ENCODE data around the gene ATAD3C. TPM values are rescaled to one million over a fixed set of nuclear protein-coding genes. Genes with fewer than 3 reads are reported as not detected.
"Not testable (repeated sequence)": the region's sequence is repeated elsewhere in the genome, so short reads cannot be mapped to it uniquely, and the experiment has no call there.

Gene ATAD3C
- polyA plus RNA-seq, 1 of the 3 experiments (the other 2 are of a cell fraction): 0.38 TPM

DNA sequence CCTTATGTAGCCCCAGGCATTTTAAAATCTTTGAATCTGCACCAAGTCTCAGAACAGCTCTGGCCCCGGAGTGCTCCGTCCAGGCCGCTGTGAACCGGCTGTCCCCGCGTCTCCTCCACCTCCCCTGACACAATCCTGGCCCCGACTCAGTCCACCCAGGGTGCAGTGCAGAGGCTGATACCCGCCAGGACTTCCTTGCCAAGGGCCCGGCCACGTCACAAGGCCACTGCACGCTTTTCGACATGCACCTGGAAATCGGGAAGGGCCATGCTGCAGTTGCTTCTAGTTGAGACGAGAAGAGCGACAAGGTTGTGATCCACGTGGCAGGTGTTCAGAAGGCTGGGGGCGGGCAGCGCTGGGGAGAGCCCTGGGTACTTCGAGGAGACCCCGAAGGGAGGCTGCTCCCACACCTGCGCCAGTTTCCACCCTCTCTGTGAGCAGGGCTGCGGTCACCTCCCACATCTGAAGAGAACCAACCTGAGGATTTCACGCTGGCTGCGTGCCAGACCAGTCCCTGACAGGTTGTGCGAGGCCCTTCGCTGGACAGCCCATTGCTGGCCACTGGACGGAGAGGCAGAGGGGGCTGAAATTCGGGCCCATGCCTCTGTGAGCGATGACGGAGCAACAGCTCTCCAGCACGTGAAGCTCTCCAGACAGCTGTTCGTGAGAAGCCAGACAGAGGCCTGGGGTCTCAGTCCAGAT lies 7.3 kb upstream of the ATAD3C start:
- Histone ChIP-seq H3K27ac (ENCODE audit: low read depth in 2 of 2, low read length in 1 of 2) (no peak overlapping the region), H3K4me1 (ENCODE audit: control insufficient read depth in 1 of 2, insufficient read depth in 2 of 2, low read depth in 1 of 2, low read length in 1 of 2) (no peaks in the 10 kb centered on the region; a peak in 1 of 4 replicates), H3K4me3 (ENCODE audit: low read depth in 2 of 2, low read length in 1 of 2) (no peak overlapping the region), H2AFZ (ENCODE audit: low read depth) (no peak overlapping the region), H3K79me2 (ENCODE audit: insufficient read depth) (no peaks in the 10 kb centered on the region), H4K20me1 (ENCODE audit: insufficient read depth) (no peaks in the 10 kb centered on the region), H3K9ac (no peak overlapping the region), H3K9me3 (no peaks in the 10 kb centered on the region), H3K36me3 (replicated peaks in 1 of 2; ENCODE audit: control insufficient read depth in 1 of 2, insufficient read depth in 2 of 2, low read length in 1 of 2) (no peaks in the 10 kb centered on the region), H3K4me2 (no peak overlapping the region), H3K27me3 (ENCODE audit: insufficient read depth) (no peaks in the 10 kb centered on the region), H3K9me2 (no peaks in the 10 kb centered on the region), H3F3A (replicated peaks; ENCODE audit: insufficient read depth) (no peaks in the 10 kb centered on the region)
- TF ChIP-seq JUND (IDR thresholded peaks at IDR 0.05) (no peak), FOXJ3 (CRISPR knock-in tag; IDR thresholded peaks at IDR 0.05) (no peak), FOXM1 (IDR thresholded peaks at IDR 0.05; ENCODE audit: low read depth) (no peak), YY1 (IDR thresholded peaks at IDR 0.05; ENCODE audit: low read depth) (no peak), TCF12 (IDR thresholded peaks at IDR 0.05) (no peak), MEF2A (IDR thresholded peaks at IDR 0.05; ENCODE audit: borderline replicate concordance, low read depth) (no peak), RCOR1 (IDR thresholded peaks at IDR 0.05; ENCODE audit: low read length) (no peak), NRF1 (IDR thresholded peaks at IDR 0.05; ENCODE audit: low read depth, low read length) (no peak), EZH2phosphoT487 (IDR thresholded peaks at IDR 0.05; ENCODE audit: borderline replicate concordance, low read depth) (no peak), FOSL2 (IDR thresholded peaks at IDR 0.05; ENCODE audit: borderline replicate concordance, low read depth) (no peak), TEAD4 (IDR thresholded peaks at IDR 0.05; ENCODE audit: borderline replicate concordance, insufficient read depth) (no peak)
- TF ChIP-seq, protein P1, sequence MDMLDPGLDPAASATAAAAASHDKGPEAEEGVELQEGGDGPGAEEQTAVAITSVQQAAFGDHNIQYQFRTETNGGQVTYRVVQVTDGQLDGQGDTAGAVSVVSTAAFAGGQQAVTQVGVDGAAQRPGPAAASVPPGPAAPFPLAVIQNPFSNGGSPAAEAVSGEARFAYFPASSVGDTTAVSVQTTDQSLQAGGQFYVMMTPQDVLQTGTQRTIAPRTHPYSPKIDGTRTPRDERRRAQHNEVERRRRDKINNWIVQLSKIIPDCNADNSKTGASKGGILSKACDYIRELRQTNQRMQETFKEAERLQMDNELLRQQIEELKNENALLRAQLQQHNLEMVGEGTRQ (IDR thresholded peaks at IDR 0.05; ENCODE audit: borderline replicate concordance, low read depth, low read length): no peak
- TF ChIP-seq, protein P2, sequence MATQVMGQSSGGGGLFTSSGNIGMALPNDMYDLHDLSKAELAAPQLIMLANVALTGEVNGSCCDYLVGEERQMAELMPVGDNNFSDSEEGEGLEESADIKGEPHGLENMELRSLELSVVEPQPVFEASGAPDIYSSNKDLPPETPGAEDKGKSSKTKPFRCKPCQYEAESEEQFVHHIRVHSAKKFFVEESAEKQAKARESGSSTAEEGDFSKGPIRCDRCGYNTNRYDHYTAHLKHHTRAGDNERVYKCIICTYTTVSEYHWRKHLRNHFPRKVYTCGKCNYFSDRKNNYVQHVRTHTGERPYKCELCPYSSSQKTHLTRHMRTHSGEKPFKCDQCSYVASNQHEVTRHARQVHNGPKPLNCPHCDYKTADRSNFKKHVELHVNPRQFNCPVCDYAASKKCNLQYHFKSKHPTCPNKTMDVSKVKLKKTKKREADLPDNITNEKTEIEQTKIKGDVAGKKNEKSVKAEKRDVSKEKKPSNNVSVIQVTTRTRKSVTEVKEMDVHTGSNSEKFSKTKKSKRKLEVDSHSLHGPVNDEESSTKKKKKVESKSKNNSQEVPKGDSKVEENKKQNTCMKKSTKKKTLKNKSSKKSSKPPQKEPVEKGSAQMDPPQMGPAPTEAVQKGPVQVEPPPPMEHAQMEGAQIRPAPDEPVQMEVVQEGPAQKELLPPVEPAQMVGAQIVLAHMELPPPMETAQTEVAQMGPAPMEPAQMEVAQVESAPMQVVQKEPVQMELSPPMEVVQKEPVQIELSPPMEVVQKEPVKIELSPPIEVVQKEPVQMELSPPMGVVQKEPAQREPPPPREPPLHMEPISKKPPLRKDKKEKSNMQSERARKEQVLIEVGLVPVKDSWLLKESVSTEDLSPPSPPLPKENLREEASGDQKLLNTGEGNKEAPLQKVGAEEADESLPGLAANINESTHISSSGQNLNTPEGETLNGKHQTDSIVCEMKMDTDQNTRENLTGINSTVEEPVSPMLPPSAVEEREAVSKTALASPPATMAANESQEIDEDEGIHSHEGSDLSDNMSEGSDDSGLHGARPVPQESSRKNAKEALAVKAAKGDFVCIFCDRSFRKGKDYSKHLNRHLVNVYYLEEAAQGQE (IDR thresholded peaks at IDR 0.05; ENCODE audit: low read depth, low read length): no peak
- DNase-seq: peak; percentile 28
- CTCF ChIA-PET: interaction anchor here (0.6 to 2.6 kb wide), 6 partner anchors 9 to 67 kb away, joined by 3 to 8 read pairs (median 3); partner anchors contain the start of genes AURKAIP1 and MRPL20
- POLR2A ChIA-PET: no interaction called here
- 90% methylated on average over 17 of the region's 32 CpGs for WGBS (ENCODE audit: low lambda C conversion rate)

DNA sequence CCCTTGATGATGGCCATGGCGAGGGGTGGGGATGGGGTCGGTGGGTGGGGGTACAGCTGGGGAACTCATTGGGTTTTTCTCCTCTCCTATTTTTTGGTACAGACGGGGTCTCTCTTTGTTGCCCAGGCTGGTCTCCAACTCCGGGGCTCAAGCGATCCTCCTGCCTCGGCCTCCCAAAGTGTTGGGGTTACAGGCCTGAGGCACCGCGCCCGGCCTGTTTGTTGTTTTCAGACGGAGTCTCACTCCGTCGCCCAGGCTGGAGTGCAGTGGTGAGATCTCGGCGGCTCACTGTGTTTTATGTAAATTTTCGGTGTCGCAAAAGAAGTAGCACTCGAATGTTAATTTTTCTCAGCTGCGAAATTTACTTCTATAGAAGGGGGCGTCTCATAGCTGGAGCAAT lies 2.9 kb upstream of the ATAD3C start:
- H3K9ac ChIP-seq; H3F3A ChIP-seq (replicated peaks; ENCODE audit: insufficient read depth); H3K4me1 ChIP-seq (ENCODE audit: control insufficient read depth in 1 of 2, insufficient read depth in 2 of 2, low read depth in 1 of 2, low read length in 1 of 2); DNase-seq; H3K4me3 ChIP-seq (ENCODE audit: low read depth in 2 of 2, low read length in 1 of 2); CTCF ChIA-PET; H3K79me2 ChIP-seq (ENCODE audit: insufficient read depth); H3K9me2 ChIP-seq; H3K4me2 ChIP-seq; H3K36me3 ChIP-seq (replicated peaks in 1 of 2; ENCODE audit: control insufficient read depth in 1 of 2, insufficient read depth in 2 of 2, low read length in 1 of 2); H3K27me3 ChIP-seq (ENCODE audit: insufficient read depth); POLR2A ChIA-PET; H3K9me3 ChIP-seq; H3K27ac ChIP-seq (ENCODE audit: low read depth in 2 of 2, low read length in 1 of 2); H2AFZ ChIP-seq (ENCODE audit: low read depth); H4K20me1 ChIP-seq (ENCODE audit: insufficient read depth): not testable (repeated sequence)
- 95% methylated on average over 17 of the region's 19 CpGs for WGBS (ENCODE audit: low lambda C conversion rate)

DNA sequence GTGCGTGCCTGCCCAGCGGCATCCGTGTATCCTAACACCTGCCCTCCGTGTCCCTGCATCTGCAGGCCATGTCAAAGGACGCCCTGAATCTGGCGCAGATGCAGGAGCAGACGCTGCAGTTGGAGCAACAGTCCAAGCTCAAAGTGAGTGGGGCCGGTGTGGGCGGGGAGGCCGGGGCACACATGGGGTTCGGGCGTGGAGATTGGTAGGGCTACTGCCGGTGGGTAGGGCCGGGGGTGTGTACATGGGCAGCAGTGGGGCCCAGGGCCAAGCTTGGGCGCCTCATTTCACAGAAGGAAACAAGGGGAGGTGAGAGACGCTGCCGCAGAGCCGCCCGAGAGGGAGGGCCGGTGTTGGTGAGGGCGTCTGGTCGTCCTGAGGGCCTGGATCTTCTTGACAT lies 1.1 kb downstream of the ATAD3C start:
- H3K4me2 ChIP-seq; DNase-seq; H3K27ac ChIP-seq (ENCODE audit: low read depth in 2 of 2, low read length in 1 of 2); CTCF ChIA-PET; H3K27me3 ChIP-seq (ENCODE audit: insufficient read depth); POLR2A ChIA-PET; H3K36me3 ChIP-seq (replicated peaks in 1 of 2; ENCODE audit: control insufficient read depth in 1 of 2, insufficient read depth in 2 of 2, low read length in 1 of 2); H3F3A ChIP-seq (replicated peaks; ENCODE audit: insufficient read depth); H3K9me3 ChIP-seq; H3K4me1 ChIP-seq (ENCODE audit: control insufficient read depth in 1 of 2, insufficient read depth in 2 of 2, low read depth in 1 of 2, low read length in 1 of 2); H3K4me3 ChIP-seq (ENCODE audit: low read depth in 2 of 2, low read length in 1 of 2); H3K79me2 ChIP-seq (ENCODE audit: insufficient read depth); H4K20me1 ChIP-seq (ENCODE audit: insufficient read depth); H3K9me2 ChIP-seq; H2AFZ ChIP-seq (ENCODE audit: low read depth); H3K9ac ChIP-seq: not testable (repeated sequence)
- 77% methylated on average over 20 of the region's 22 CpGs for WGBS (ENCODE audit: low lambda C conversion rate)

All from SK-N-SH (cell line).